Stimulated activated CD8-positive, alpha-beta memory T cell treated with anti-CD3 and anti-CD28 coated beads, Interleukin-15, amount 100 ng/mL, for 24 hours (primary cell): ENCODE results near the gene BCL6.

ENCODE experiments used
- DNase-seq: peaks from one replicate; pipeline ENCODE4 v3.0.0-alpha.2; 2020; ENCODE audit warnings: low read depth

BCL6 gene

GRCh38 chr3:187738331-187739093 is 6.8 kb downstream of the BCL6 start:
- DNase-seq, result no peak

DNA sequence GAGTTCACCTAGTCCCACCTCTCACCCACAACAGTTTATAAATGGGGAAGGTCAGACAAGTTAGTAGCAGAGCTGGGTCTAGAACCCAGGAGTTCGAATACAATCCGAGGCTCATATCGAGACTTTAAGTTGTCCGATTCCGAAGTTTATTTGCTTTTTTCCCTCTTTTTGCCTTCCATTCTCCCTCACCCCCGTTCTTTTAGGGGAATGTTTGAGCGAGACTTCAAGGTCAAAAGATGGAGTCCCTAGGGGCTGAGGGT is 7.3 kb downstream of the BCL6 start:
- no peak for DNase-seq

DNA sequence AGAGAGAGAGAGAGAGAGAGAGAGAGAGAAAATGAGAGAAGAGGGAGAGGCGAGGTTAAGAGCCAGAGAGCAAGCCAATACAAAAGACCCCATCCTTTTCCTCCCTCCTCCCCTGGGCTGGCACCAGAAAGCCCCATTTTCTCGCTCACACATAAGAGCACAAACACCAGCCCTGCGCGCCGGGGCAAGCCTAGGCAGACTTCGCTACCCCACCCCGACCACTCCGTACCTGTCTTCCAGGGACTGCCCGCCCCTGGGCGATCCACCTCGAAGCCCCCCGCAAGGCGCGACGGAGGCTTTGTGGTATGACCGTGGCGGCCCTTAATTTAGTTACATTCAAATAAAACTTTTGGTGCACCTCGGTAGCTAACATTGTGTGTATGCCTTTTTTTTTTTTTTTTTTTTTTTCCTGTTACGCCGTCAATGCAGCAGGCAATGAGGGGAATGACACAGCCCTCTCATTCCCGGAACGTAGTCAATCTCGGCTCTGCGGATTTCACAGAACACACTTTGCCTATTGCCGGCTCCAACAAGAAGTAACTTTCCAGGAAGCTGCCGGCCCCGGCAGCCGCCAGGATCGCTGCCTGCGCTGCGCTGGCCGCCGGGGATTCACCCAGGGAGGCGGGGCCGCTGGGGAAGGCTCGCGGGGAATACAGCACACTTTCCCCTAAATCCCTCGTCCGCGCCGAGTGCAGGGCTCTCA is 7.7 kb downstream of the BCL6 start:
- DNase-seq, result no peak

- no peak for DNase-seq
Measured at GRCh38 chr3:187737006-187737367, 8.3 kb downstream of the BCL6 start.

- no peak for DNase-seq
Measured at GRCh38 chr3:187736418-187736871, 8.8 kb downstream of the BCL6 start.

GRCh38 chr3:187735837-187736236 is 9.4 kb downstream of the BCL6 start:
- DNase-seq, result no peak

DNA sequence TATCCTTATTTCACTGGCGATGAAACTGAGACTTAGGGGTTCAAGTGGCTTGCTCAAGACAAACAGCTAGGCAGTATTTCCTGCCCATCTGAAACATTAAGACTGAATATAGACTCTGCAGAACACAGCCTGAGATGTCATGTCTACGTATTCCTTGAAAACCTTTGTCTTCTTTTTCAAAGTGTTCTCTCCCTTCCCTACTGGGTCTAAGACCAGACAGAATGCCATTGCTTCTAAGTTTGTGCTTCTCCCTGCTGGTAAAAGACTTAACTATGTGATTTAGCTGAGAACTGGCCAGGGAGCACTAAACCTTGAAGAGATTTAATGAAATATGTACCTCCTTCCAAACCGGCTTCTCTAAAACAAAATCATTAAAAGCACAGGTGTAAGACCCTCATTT is 9.9 kb downstream of the BCL6 start:
- no peak for DNase-seq

- DNase-seq, result no peak
Measured at GRCh38 chr3:187734841-187735240, 10.4 kb downstream of the BCL6 start.

- no peak for DNase-seq
Measured at GRCh38 chr3:187733371-187733770, 11.9 kb downstream of the BCL6 start.

- DNase-seq, result no peak
Measured at GRCh38 chr3:187729598-187729997, 15.7 kb downstream of the BCL6 start.

DNA sequence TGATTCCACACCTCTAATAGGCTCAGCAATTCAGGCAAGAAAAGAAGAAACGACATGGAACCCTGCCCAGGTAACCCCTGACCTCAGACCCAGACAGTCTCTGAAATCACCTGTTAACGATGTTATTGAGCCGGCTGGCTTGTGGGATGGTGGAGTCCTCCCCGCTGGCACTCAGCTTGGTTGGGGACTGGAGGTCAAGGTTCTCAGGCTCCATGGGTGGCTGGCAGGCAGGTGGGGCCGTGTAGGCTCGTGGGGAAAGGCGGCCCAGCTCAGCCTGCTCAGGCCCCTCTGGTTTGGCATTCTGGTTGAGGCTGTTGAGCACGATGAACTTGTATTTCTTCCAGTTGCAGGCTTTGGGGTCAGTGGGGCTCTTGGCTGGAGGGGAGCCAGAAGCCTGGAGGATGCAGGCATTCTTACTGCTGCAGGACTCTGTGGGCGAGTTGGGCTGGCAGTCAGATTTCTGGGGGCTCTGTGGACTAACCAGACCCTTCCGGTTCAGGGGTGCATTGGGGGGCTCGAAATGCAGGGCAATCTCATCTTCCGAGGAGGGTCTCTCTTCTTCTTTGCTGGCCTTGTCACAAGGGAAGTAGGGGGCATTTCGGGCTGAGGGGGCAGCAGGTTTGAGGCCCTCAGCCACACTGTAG is 16.2 kb downstream of the BCL6 start:
- no peak for DNase-seq

DNA sequence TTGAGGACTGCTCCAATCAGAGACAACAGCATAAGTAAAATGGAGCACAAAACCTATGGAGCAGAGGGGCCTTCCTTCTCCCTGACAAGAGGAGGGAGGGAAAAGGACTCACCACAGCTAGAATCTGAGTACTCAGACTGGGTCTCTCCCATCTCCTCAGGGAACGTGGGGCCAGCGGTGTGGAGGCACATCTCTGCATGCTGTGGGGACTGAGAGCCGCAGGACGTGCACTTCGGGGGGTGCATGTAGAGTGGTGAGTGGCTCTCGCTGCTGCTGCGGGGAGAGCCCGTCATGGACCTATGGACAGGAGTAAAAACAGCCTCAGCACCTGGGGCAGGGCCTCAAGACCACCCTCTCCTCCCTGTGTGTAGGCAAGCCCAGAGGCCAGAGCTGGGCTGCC is 17.0 kb downstream of the BCL6 start:
- no peak for DNase-seq

DNA sequence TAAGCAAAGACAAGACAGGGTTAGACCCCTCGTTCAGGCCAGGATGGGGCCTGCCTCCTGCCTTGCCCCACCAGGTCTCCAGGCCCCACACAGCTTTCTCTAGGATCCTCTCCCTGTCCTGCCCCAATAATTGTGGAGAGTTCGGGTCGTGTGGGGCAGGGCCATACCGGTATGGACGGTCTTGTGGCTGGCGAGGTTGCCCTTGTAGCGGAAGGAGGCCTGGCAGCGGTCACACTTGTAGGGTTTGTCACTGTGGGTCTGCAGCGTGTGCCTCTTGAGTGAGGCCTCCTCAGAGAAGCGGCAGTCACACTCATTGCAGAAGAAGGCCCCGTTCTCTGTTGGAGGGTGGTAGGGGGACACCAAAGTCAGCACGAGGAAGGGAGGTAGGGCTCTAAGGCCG is 18.7 kb downstream of the BCL6 start:
- DNase-seq, result no peak

- no peak for DNase-seq
Measured at GRCh38 chr3:187725653-187726370, 19.5 kb downstream of the BCL6 start.

DNA sequence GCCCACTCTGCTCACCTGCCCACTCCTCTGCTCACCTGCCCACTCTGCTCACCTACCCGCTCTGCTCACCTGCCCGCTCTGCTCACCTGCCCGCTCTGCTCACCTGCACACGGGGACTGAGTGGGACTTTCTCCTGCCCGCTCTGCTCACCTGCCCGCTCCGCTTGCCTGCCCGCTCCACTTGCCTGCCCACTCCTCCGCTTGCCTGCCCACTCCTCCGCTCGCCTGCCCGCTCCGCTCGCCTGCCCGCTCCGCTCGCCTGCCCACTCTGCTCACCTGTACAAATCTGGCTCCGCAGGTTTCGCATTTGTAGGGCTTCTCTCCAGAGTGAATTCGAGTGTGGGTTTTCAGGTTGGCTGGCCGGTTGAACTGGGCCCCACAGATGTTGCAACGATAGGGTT is 20.0 kb downstream of the BCL6 start:
- DNase-seq, result no peak

- no peak for DNase-seq
Measured at GRCh38 chr3:187722206-187722612, 23.1 kb downstream of the BCL6 start.

- DNase-seq, result no peak
Measured at GRCh38 chr3:187721055-187721454, 24.2 kb downstream of the BCL6 start.

DNA sequence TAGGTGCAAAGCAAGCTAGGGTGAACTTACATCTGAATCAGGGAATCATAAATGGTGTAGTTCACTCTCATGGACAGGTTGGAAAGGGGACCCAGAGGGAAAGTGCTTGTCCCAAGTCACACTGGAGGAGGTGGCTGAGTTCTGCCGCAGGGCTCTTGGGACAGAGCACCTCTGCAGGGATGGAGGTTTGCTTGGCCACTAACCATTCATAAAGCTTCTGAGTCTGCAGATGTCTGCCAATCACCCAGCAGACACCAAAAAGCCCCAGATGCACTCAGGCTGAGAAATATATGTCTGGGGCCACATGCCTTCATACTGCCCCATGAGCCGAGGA is 25.0 kb downstream of the BCL6 start:
- DNase-seq, result no peak

GRCh38 chr3:187719628-187720336 is 25.5 kb downstream of the BCL6 start:
- DNase-seq, result no peak

DNA sequence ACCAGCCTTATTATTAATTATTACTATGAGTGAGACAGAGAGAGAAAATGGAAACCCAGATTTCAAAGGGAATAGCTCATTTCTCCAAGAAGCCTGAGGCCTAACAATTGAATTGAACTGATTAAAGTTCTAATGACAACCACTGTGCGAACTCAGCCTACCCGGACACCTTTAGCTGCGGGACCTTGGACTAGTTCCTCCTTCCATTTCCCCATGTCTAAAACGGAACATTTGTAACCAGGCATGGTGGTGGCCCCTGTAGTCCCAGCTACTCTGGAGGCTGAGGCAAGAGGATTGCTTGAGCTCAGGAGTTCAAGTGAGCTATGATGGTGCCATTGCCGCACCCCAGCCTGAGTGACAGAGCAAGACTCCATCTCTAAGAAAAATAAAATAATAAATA is 26.5 kb downstream of the BCL6 start:
- DNase-seq, result no peak

DNA sequence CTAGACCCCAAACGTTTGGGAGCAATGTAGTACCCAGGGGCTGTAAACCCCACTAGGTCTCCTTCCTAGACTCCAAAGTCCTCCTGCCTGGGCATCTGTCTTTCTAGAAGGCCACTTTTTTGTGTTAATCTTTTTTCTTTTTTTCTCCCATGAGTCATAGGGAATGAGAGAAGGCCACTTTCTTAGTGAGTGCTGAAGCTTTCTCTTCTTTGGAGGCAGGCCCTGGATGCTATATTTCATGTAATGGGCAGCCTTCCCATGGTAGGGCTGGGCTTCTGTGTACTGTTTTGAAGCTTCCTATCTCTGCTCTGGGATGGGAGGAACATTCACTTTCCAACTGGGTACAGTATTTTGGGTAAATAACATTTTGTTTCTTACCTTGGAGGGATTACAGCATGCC is 27.7 kb downstream of the BCL6 start:
- DNase-seq, result no peak

GRCh38 chr3:187714404-187714979 is 30.8 kb downstream of the BCL6 start:
- peak; percentile 14 for DNase-seq
